Left forelimb (tissue), 1 donor: Measurements from ENCODE around the gene MYLK.

Source experiments
- DNase-seq: peaks from one replicate; pipeline ENCODE4 v3.0.0-alpha.2; 2018; ENCODE audit warnings: low spot score

Gene MYLK

DNA sequence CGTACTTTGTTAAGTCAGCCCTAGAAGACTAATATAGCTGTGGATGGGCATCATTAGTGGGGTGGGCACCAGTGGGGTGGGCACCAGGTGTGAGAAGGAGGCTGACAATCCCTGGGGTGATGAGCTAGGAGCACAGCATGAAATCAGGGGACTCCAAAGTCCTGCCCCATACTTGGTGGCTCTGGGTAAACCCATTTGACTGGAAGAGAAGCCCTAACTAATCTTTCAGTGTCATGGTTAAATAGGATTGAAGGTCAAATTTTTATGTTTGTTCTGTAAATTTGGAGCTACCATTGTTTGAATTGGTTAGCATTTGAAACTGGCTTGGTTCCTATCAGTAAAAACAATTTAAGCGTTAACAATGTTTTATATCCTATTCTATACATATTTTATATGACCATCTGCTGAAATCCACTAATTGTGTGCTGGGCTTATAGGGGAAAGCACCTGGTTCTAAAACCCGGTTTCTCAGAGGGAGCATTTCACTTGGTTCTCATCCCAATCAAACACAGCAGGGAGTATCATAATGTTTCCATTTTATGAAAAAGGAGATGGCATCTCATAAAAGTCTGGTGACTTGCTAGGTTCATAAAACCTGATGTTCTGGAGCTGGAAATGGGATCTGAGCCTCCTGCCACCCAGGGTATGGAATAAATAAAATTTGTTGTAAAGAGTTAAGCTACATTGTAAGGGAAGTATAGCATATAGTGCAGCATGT is 211.5 kb downstream of the MYLK start:
- DNase-seq: no peak

- DNase-seq: no peak
Observed at GRCh38 chr3:123670743-123671142, 213.4 kb downstream of the MYLK start.

- DNase-seq: no peak
Observed at GRCh38 chr3:123668906-123669305, 215.2 kb downstream of the MYLK start.

DNA sequence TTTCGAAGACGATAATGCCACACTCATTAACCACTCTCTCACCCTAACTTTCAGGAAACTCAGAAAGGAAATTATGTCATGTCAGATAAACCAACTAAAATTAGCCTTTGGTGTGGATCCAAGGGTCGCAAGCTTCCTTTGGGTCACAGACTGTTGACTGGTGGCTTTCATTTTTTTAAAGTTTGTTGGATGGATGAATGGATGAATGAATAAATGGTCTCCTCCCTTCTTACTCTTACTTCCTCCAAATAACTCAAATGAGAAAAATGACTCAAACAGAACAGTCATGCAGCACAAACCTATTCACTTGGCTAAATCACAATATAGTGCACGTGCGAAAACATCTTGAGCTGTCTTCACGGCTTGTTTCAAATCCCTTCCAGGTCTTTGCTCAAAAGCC is 216.3 kb downstream of the MYLK start:
- DNase-seq: no peak

DNA sequence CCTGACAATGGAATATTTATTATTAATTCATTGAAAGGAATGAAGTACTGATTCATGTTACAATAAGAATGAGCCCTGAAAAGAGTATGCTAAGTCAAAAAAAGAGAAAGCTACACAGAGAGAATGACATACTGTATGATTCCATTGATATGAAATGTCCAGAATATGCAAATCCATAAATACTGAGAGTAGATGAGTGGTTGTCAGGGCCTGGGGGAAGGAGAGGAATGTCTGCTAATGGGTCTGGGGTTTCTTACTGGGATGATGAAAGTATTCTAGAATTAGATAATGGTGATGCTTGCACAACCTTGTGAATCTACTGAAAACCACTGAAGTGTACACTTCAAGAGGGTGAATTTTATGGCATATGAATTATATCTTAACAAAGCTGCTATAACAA is 219.4 kb downstream of the MYLK start:
- no peak for DNase-seq

DNA sequence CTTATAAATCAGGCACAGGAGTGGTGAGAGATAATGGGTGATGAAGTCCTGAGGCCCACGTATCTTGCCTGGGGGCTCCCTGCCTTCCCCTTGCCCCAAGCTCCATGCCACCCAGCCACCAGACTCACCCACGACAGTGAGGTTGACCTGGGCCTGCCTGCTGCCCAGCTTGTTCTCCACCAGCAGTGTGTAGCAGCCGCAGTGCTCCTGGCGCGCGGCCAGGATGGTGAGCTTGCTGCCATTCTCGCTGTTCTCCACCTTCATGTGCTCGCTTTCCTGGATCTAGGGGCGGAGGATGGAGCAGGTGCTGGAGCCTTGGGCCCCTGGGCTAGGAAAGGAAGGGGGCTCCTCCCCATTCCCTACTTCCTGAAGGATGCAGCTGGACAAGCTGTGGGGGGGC is 220.2 kb downstream of the MYLK start:
- DNase-seq: no peak

DNA sequence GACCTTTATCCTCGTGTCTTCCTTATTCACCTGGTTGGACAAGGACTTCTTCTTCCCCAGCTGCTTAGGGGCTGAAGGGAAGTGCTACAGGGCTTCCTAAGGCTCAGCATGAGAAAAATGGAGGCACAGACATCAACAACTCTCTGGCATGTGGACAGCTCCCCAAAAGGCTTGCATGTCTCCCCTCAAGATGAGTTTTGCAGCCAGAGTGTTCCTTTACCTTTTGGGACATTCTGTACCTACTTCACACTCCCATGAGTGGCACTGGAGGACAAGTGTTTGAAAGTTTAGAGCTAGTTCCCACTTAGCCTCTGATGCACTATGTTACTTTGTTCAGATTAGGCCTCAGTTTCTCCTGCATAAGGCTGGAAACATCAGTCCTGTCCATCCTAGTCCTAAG is 222.2 kb downstream of the MYLK start:
- no peak for DNase-seq

DNA sequence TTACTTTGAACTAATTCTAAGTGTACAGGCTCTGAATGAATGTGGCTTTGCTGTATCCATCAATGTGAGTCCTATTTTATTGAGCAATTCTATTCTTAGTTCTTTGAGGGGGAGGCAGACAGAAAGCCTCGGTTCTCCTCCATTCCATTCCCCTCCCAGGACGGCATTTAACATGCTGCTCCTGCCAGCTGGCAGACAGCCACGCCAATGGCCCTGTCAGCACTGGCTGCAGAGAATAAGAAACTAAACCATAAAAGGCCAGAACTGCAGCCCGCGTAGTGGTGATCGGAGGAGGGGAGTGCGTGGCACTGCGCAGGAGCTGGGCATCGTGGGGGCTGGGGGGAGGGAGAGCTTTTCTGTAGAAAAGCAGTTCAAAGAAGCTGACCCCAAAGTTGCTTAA is 223.2 kb downstream of the MYLK start:
- DNase-seq: peak; percentile 88

GRCh38 chr3:123660141-123660675 is 223.9 kb downstream of the MYLK start:
- DNase-seq: no peak

- DNase-seq: no peak
Observed at GRCh38 chr3:123658852-123659206, 225.3 kb downstream of the MYLK start.

DNA sequence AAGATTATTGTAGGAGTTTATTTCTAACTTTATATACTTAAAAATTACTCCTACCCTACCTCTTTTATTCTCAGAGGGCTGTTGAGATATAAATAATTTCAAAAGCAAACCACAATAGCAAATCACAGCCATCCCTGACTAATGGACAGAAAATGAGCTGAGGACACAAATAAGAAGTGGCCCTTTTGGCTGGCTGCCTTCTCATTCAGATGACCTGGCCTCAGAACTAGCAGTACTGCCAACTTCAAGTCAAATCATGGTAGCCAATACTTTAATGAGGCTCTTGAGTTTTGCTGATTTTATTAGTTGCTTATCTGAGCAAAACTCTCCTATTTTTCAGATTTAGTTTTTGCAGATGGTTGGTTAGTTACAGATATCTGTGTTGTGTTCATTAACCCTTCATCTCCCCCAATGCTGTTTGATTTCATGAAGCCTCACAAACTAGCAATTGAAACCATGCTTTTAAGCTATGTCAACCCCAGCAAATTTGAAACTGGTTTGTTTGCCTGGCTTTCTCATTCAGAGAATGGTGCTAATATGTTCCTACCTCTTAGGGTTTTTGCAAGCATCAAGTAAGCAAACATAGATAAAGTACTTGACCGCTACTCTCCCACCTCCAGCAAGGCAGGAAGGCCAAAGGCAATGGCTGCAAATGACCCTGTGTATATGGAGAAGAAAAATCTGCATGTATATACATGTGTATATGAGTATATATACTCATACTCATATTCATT is 225.8 kb downstream of the MYLK start:
- DNase-seq: no peak

DNA sequence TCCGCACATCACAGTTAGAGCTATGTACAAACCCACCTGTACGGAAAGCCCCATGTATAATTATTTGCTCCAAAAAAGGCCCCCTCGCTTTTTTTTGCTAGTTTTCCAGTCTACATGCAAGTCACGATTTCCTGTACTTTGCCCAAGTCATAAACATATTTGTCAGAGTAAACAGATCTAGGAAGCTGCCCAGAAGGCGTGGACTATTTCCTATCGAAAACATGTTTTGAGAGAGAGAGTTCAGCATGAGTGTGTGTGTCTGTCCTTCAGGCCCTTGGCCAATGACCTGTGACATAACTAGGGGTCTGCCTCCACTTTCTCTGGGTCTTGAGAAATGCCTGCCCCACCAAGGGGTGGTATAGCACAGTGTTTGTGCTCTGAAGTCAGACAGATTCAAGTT is 226.6 kb downstream of the MYLK start:
- no peak for DNase-seq

GRCh38 chr3:123657111-123657510 is 227.0 kb downstream of the MYLK start:
- no peak for DNase-seq

GRCh38 chr3:123656691-123657090 is 227.4 kb downstream of the MYLK start:
- no peak for DNase-seq

DNA sequence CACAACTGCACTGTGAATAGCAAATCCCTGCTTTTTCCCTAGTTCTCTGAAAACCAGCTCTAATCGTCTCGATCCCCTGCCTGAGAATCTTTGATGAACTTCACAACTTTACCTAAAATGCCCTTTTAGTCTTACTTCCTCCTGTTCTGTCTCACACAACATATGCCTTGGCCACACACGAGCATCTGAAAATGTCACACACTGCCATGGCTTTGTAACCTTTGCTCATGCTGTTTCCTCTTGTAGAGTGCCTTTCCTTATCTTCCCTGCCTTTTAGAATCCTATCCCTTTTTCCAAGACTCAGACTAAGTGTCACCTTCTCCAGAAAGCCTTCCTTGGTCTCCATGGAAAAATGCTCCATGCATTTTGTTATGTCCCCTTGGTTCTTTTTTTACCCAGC is 227.9 kb downstream of the MYLK start:
- no peak for DNase-seq

DNA sequence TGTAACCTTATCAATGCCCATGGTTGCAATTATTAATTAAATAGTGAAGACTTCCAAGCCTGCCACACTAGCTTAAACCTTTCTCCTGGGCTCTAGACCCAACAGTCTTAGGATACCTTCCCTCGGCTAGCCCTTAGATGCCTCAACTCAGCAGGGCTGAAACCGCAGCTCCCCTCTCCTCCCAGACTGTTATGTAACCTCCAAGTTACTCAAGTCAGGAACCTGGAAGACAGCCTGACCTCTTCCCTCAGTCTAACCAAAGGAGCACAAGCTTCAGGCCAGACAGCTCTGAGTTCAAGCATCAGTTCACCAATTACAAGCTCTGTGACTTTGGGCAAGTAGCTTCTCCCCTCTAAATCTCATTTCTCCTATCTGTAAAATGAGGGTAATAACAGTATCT is 228.7 kb downstream of the MYLK start:
- DNase-seq: no peak

DNA sequence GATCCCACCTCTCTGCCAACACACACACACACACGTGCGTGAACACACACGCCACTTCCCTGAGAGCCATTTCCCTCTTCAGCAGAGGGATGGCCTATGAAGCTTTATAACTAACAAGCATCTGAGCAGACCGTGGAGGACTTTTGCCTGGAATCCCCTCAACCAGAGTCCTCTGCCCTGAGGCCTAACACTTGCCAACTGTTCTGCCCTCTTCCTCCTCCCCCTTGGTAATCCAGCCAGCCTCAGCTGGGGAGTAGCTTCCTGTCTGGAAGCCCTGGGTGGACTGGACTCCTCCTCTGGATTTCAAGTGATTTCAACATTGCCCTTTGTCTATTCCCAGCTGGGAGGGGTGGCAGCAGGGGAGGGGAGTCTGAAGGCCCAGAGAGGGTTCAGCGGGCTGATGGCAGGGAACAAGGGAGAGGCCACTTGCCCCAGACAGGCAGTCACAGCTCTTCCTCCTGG is 230.9 kb downstream of the MYLK start:
- DNase-seq: no peak

DNA sequence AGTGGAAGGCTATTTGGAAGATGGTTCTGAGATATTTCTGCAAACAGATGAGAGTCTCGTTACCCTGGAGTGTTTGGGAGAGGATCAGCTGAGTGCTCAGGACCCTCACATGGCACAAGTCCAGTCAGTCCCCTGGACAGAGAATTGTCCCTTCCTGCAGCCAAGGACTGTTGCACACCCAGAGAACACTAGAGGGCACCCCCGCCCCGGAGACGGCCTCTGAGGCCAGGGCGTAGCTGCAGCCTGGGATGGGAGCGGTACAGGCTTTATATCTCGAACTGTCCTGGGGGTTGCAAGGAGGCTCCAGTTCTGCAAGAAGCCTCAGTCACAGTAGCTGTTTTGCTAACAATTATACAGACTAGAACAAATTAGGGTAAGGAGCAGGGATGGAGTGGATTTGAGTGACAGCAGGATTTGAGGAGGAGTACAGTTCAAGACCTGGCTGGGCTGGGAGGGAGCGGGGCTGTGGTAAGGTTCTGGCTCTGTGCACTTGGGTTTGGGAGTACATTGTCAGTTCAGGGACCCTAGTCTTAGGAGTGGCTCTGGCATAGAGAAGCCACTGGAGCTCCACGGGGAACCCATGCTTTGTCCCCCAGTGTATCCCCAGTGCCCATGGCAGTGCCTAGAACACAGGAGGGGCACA is 231.7 kb downstream of the MYLK start:
- DNase-seq: peak; percentile 89

- no peak for DNase-seq
Observed at GRCh38 chr3:123651449-123652341, 232.4 kb downstream of the MYLK start.

- DNase-seq: no peak
Observed at GRCh38 chr3:123650101-123650500, 234.0 kb downstream of the MYLK start.

DNA sequence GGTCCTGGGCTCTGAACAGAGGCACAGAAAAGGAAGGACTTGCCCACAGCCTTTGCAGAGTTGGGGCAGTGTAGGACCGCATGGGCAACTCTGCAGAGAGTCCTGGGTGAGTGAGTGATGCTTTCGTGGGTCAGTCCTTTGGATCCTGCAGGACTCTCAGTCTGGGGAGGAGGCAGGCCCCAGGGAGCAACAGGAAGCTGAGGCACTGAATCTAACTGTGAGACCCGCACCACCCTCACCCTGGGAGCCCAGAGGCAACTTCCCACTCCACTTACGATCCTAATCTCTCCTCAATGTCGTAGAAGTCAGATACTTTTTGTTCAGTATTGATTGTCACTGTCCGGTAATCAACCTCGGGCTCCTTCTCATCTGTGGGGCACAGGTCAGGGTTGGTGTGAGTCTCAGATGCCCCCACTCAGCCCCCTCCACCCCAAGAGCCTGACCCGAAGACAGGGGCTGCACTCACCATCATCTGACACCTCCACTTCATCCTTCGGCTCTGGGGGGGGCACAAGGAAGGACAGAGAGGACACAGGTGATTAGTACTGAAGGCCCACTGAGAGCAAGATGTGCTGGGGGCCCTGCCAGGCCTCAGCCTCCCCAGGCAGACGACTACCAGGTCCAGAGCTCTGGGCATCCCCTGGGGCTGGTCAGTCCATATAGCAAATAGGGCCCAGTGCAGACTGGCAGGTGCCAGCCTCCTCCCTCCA is 235.3 kb downstream of the MYLK start:
- DNase-seq: no peak
